Activated CD8-positive, alpha-beta T cell treated with anti-CD3 and anti-CD28 coated beads, Interleukin-2, amount 10 ng/mL, durations not matched to agents 7 days and 5 days (primary cell): Measurements from ENCODE around the gene FAM32A. TPM values are rescaled to one million over a fixed set of nuclear protein-coding genes. Genes with fewer than 3 reads are reported as not detected.

Source experiments
- ATAC-seq: fragments of 150-1000 bp; cut with Tn5 transposase; one replicate; pipeline ENCODE4 v1.10.0; 2021; ENCODE audit warnings: moderate library complexity
- CTCF ChIA-PET: fragments of 350-600 bp; sonication (Branson Sonifier 250); formaldehyde crosslinking; loops from one replicate; lab custom pipeline; 2021; ENCODE audit warnings: antibody characterized with exemption; lab: Charles Lee
- POLR2A ChIA-PET: fragments of 350-600 bp; sonication (Branson Sonifier 250); formaldehyde crosslinking; loops from one replicate; lab custom pipeline; 2021; ENCODE audit warnings: antibody characterized with exemption; lab: Charles Lee
- DNase-seq: peaks from one replicate; pipeline ENCODE4 v3.0.0-alpha.2; 2020
- H3K27ac Mint-ChIP-seq: one replicate; pipeline ENCODE4 v1.8.0; 2021; ENCODE audit warnings: mild to moderate bottlenecking, mixed read lengths
- H3K27me3 Mint-ChIP-seq: one replicate; pipeline ENCODE4 v1.8.0; 2021; ENCODE audit warnings: low read depth, mixed read lengths
- H3K36me3 Mint-ChIP-seq: one replicate; pipeline ENCODE4 v1.8.0; 2021; ENCODE audit warnings: low read depth, mixed read lengths
- H3K4me1 Mint-ChIP-seq: one replicate; pipeline ENCODE4 v1.8.0; 2021; ENCODE audit warnings: low read depth, mixed read lengths
- H3K4me3 Mint-ChIP-seq: one replicate; pipeline ENCODE4 v1.8.0; 2021; ENCODE audit warnings: mild to moderate bottlenecking, mixed read lengths
- H3K9me3 Mint-ChIP-seq: one replicate; pipeline ENCODE4 v1.8.0; 2022; ENCODE audit warnings: mixed read lengths; ENCODE audit not compliant: insufficient read depth
- total RNA-seq, 2 experiments: library from RNA; stranded (reverse); gene quantifications; one replicate each; pipeline ENCODE4 v1.2.3, GENCODE V29; 2021

FAM32A gene
- total RNA-seq, 2 experiments from 2014 or later = 65.8 to 69.4 TPM

DNA sequence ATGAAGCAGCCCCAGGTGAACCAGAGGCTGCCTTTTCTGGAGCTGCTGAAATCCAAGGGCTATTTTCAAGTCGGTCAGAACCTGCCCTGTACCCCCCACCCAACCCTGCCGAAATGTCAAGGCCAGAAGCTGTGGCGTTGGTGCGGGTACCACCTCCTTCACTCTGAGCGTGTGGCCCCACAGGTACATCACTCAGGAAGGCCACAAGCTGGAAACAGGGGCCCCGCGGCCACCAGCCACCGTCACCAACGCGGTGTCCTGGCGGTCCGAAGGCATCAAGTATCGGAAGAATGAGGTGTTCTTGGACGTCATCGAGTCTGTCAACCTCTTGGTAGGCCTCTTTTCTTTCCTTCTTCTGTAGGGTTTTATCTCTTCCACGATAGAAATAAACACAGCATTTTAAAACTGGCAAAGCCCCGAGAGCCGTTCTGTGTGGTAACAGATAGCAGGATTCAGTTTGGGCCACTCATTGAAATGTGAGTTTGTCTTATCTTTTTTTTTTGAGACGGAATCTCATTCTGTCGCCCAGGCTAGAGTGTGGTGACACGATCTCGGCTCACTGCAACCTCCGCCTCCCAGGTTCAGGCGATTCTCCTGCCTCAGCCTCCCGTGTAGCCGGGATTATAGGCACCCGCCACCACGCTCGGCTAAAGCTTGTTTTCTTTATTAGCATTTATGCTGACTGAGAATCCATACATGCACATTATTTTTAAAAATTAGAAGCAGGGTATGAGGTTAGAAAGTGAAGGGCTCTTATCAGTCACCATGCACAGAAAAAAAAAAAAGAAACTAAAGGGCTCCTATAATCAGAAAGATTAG is 23.8 kb downstream of the FAM32A start:
- Mint-ChIP-seq H3K9me3 (no peaks in the 10 kb centered on the region), H3K27ac (no peak overlapping the region), H3K36me3 (peaks cover 78% of the 10 kb centered on the region), H3K4me1 (peaks cover 58% of the 10 kb centered on the region), H3K27me3 (no peaks in the 10 kb centered on the region), H3K4me3 (no peak overlapping the region)
- ATAC-seq = no peak
- POLR2A ChIA-PET = interaction anchor here (0.6 to 0.7 kb wide), 2 partner anchors 36 to 287 kb away, joined by 3 read pairs; partner anchors contain the start of genes C19orf44 and CALR3
- CTCF ChIA-PET = interaction anchor here (0.8 kb wide), 2 partner anchors 38 to 122 kb away, joined by 3 read pairs; no protein-coding TSS in a partner anchor
- DNase-seq = no peak

DNA sequence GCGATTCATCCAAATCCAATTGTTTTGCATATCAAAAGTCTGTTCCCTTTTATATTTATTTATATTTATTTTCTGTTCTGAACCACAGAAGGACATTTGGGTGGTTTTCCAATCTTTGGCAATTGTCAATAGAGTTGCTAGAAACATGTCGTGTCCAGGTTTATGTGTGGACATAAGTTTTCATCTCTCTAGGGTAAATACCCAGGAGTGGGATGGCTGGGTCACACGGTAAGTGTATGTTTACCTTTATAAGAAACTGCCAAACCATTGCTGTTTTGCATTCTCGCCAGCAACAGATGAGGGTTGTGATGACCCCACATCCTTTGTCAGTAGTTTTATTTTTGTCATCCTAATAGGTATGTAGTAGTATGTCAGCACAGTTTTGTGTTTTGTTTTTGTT is 25.0 kb downstream of the FAM32A start:
- DNase-seq (no peak), ATAC-seq (no peak)
- peaks cover 80% of the 10 kb centered on the region for H3K36me3 Mint-ChIP-seq
- CTCF ChIA-PET = interaction anchor here (0.8 kb wide), 1 partner anchor 123 kb away, joined by 3 read pairs; no protein-coding TSS in a partner anchor
- H3K4me1 Mint-ChIP-seq = peaks cover 57% of the 10 kb centered on the region
- no peaks in the 10 kb centered on the region for H3K27me3 Mint-ChIP-seq
- no peaks in the 10 kb centered on the region for H3K9me3 Mint-ChIP-seq
- no peak overlapping the region for H3K27ac Mint-ChIP-seq
- no peak overlapping the region for H3K4me3 Mint-ChIP-seq
- POLR2A ChIA-PET = interaction anchor here (0.7 kb wide), 1 partner anchor 71 kb away, joined by 4 read pairs; no protein-coding TSS in a partner anchor

DNA sequence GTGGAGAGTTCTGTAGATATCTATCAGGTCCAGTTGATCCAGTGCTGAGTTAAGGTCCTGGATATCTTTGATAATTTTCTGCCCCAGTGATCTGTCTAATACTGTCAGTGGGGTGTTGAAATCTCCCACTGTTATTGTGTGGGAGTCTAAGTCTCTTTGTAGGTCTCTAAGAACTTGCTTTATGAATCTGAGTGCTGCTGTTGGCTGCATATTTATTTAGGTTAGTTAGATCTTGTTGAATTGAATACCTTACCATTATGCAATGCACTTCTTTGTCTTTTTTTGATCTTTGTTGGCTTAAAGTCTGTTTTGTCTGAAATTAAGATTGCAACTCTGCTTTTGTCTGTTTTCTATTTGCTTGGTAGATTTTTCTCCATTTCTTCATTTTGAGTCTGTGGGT is 27.9 kb downstream of the FAM32A start:
- CTCF ChIA-PET = interaction anchor here (1.0 kb wide), 1 partner anchor 204 kb away, joined by 4 read pairs; no protein-coding TSS in a partner anchor
- no peak for DNase-seq
- H3K4me3 Mint-ChIP-seq = no peak overlapping the region

DNA sequence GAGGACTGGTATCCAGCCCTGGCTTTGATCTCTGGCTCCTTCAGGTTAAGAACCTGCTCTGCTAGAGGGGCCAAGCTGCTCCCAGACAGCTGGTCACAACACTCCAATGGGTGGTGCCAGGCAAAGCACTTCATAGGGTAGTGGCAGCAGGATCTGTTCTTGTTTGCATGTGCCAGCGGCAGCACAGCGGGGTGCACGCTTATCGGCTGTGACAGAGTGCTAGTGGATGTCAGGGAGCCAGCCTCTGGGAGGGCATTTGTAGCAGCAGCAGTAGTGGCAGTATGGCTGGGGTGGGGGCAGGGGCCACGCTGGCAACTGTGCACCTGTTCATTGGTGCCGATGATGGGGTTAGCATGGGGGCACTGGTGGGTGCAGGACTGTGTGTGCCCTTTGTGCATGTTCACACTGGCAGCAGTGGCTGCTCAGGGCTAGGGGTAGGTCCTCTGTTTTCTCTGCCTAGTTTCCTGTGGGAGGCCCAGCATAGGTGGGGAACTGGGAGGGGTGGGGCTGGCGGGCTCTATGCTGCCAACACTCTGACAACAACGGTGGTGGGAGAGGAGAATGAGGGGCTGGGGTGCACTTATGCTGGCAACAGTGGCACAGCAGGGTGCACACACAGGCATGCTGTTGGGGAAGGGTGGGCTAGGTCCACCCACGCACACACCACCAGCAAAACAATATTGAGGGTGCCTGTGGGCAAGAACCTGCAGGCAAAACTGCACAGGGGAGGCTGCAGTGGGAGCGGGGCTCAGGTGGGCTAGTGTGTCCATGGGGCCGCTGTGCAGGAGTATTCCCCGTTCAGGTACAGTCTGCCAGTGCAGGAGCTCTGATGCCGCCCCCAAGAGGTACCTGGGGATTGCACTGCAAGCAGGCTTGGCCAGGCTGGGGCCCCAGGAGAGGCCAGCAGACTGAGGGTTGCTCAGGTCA is 31.8 kb downstream of the FAM32A start:
- DNase-seq = no peak
- H3K9me3 Mint-ChIP-seq = peaks cover 22% of the 10 kb centered on the region
- H3K27ac Mint-ChIP-seq = peak overlapping the region; percentile 76
- ChIA-PET CTCF (interaction anchor here (0.9 to 2.5 kb wide), 4 partner anchors 31 to 175 kb away, joined by 3 to 8 read pairs (median 4); partner anchors contain the start of gene FAM32A), POLR2A (interaction anchor here (0.6 to 1.0 kb wide), 2 partner anchors 10 to 126 kb away, joined by 3 read pairs; no protein-coding TSS in a partner anchor)
- H3K4me1 Mint-ChIP-seq = peaks cover 47% of the 10 kb centered on the region
- peak; percentile 57 for ATAC-seq
- H3K27me3 Mint-ChIP-seq = no peaks in the 10 kb centered on the region
- peak overlapping the region; percentile 3 for H3K4me3 Mint-ChIP-seq
- H3K36me3 Mint-ChIP-seq = peaks cover 88% of the 10 kb centered on the region

More for the DNA sequence above, 27.9 kb downstream of the FAM32A start:
- peaks cover 89% of the 10 kb centered on the region for H3K36me3 Mint-ChIP-seq
- H3K9me3 Mint-ChIP-seq = no peaks in the 10 kb centered on the region
- POLR2A ChIA-PET = no interaction called here
- H3K27ac Mint-ChIP-seq = peak overlapping the region; percentile 30
- no peak for ATAC-seq
- peaks cover 64% of the 10 kb centered on the region for H3K4me1 Mint-ChIP-seq
- no peaks in the 10 kb centered on the region for H3K27me3 Mint-ChIP-seq

DNA sequence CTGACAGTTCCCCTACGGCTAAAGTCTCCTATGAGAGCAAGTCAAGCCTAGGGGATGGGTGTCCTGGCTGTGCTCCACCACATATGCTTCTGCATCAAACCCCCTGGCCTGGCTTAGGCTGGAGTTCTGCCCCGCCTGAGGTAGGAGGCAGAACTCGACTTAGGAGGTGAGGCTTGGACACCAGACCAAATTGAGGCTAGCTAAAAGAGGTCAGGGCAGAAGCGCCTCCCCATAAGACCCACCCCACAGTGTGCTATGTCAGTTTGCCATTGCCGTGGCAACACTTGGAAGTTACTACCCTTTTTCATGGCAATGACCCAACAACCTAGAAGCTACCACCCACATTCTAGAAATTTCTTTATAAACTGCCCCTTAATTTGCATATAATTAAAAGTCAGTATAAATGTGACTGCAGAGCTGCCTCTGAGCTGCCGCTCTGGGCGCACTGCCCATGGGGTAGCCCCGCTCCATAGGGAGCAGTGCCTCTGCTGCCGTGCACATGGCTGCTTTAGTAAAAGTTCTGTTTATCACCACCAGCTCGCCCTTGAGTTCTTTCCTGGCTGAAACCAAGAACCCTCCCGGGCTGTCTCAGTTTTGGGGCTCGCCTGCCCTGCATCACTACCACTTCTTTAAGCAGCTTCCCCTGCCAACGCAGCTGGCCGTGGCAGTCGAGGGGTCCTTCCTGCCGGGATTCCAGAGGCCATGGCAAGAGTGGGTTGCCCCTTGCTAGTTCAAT is 32.7 kb downstream of the FAM32A start:
- Mint-ChIP-seq H3K27ac (peak overlapping the region; percentile 76), H3K27me3 (no peaks in the 10 kb centered on the region), H3K36me3 (peaks cover 85% of the 10 kb centered on the region), H3K9me3 (peaks cover 27% of the 10 kb centered on the region), H3K4me1 (peaks cover 39% of the 10 kb centered on the region), H3K4me3 (no peak overlapping the region)
- ChIA-PET POLR2A (interaction anchor here (0.6 to 1.4 kb wide), 4 partner anchors 9 to 143 kb away, joined by 3 to 7 read pairs (median 4); no protein-coding TSS in a partner anchor), CTCF (interaction anchor here (0.7 to 2.5 kb wide), 4 partner anchors 20 to 176 kb away, joined by 3 to 8 read pairs (median 4); partner anchors contain the start of genes AP1M1 and FAM32A)
- ATAC-seq (no peak), DNase-seq (no peak)

DNA sequence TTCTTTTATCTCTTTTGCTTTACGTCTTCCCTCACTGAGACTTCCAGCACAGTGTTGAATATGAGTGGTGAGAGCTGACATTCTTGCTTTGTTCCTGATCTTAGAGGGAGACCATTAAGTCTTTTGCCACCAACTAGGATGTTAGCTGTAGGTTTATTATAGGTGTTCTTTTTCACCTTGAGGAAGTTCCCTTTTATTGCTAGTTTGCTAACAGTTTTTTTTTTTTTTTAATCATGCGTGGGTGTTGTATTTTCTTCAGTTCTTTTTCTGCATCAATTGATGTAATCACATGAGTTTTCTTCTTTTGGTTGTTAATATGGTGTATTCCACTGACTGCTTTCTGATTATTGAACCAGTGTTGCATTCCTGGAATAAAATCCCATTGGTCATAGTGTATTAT is 33.6 kb downstream of the FAM32A start:
- Mint-ChIP-seq H3K27ac (no peak overlapping the region), H3K9me3 (peaks cover 27% of the 10 kb centered on the region), H3K27me3 (no peaks in the 10 kb centered on the region), H3K4me1 (peaks cover 35% of the 10 kb centered on the region), H3K4me3 (no peak overlapping the region), H3K36me3 (peaks cover 86% of the 10 kb centered on the region)
- DNase-seq (no peak), ATAC-seq (no peak)
- POLR2A ChIA-PET = interaction anchor here (1.4 kb wide), 2 partner anchors 12 to 19 kb away, joined by 4 to 7 read pairs; no protein-coding TSS in a partner anchor
- CTCF ChIA-PET = interaction anchor here (0.7 to 2.5 kb wide), 4 partner anchors 21 to 177 kb away, joined by 3 to 8 read pairs (median 4); partner anchors contain the start of genes AP1M1 and FAM32A

DNA sequence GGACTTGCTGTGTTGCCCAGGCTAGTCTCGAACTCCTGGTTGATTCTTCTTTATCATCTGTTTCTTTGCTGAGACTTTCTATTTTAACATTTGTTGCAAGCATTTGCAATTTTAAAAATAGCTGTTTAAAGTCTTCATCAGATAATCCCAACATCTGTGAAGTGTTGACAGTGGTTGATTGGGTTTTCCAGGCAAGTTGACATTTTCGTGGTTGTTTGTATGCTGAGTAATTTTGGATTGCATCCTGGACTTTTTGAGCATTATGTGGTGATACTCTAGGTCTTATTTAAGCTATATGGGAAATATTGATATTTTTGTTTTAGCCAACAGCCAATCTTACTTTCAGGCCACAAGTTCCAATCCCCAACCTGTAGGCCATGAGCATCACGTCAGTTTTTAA is 37.6 kb downstream of the FAM32A start:
- ChIA-PET CTCF (interaction anchor here (0.8 kb wide), 1 partner anchor 181 kb away, joined by 3 read pairs; no protein-coding TSS in a partner anchor), POLR2A (no interaction called here)
- Mint-ChIP-seq H3K27me3 (no peaks in the 10 kb centered on the region), H3K9me3 (peaks cover 27% of the 10 kb centered on the region), H3K27ac (no peak overlapping the region), H3K4me3 (no peak overlapping the region), H3K36me3 (peaks cover 72% of the 10 kb centered on the region), H3K4me1 (peaks cover 11% of the 10 kb centered on the region)
- DNase-seq (no peak), ATAC-seq (no peak)

DNA sequence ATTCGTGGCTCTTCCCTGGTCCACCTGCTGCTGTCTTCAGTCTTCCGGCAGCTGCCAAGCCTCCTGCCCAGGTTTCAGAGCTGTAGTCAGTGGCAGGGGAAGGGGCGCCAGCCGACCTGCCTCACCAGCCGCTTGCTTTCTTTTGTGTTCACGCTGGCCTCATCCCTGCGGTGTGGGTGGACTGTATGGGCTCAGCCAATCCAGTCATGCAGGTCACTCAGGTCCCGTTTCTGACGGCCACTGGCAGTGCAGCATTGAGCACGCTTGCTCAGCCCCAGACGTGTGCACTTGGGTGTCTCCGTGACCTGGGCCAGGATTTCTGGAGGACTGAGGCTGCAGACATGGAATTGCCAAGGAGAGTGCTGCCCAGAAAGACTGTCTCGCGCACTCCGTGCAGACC is 38.5 kb downstream of the FAM32A start:
- Mint-ChIP-seq H3K4me1 (peaks cover 3% of the 10 kb centered on the region), H3K27ac (no peak overlapping the region), H3K27me3 (no peaks in the 10 kb centered on the region), H3K9me3 (peaks cover 26% of the 10 kb centered on the region), H3K4me3 (no peak overlapping the region), H3K36me3 (peaks cover 67% of the 10 kb centered on the region)
- ChIA-PET POLR2A (no interaction called here), CTCF (no interaction called here)
- DNase-seq (no peak), ATAC-seq (no peak)

DNA sequence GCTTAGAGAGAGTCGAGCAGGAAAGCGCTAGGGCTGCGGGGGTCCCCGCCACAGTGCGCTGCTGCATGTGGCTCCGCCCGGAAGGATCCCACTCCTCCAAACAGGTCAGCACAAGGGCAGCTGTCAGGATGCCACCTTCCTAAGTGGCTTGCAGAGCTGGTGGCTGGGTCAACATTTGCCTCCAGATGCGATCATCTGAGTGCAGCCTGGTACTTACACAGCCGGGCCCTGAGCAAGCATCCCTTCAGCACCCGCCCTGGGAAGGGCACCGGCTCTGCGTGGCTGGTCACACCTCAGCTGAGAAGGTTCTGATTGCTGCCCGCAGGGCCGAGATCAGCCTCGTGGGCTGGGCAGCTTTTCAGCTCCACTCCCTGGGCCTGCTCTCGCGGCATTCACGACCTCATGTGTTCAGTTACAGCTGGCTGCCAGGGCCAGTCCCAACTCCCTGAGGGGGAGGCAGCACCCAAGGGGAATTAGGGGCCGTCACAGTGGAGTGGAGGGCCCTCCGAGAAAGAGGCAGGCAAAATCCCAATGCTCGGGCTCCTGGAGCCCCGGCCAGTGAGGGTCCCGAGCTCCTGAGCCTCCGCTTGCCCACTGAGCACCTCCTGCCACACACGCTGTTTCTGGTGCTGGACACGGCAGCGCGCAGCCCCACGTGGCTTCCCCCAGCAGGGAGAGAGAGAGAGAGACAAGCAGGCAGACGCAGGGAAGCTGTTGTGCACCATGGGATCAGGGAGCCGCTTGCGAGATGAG is 39.3 kb downstream of the FAM32A start:
- no peak overlapping the region for H3K27ac Mint-ChIP-seq
- peaks cover 66% of the 10 kb centered on the region for H3K36me3 Mint-ChIP-seq
- ChIA-PET CTCF (no interaction called here), POLR2A (no interaction called here)
- H3K4me1 Mint-ChIP-seq = no peaks in the 10 kb centered on the region
- H3K27me3 Mint-ChIP-seq = no peaks in the 10 kb centered on the region
- H3K4me3 Mint-ChIP-seq = no peak overlapping the region
- ATAC-seq (no peak), DNase-seq (no peak)
- peaks cover 21% of the 10 kb centered on the region for H3K9me3 Mint-ChIP-seq
